ENCODE data around the gene COL4A6. TPM values are rescaled to one million over a fixed set of nuclear protein-coding genes. Genes with fewer than 3 reads are reported as not detected.

The COL4A6 gene
- total and polyA plus RNA-seq, 2 of the 4 experiments (the other 2 are of a cell fraction) = 0.36 to 0.74 TPM

DNA sequence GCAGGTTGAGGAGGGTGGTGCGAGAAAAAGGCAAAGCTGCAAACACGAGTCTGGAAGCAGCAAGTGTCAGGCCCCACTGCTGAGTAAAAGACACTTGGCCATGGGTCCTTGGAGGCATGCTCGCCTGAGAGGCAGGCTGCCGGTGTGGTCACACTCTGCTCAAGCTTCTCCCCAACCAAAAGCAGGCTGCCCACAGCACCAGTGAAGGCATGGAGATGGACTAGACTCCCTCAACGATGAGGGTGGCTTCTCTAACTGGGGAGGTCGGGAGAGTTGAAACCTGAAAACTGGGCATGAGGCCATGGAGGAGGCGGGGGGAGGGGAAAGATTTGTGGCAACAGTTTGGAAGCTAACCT is 260.1 kb downstream of the COL4A6 start:
- Histone ChIP-seq H2AFZ (replicated peaks; ENCODE audit: low read length, poor library complexity) (no peak overlapping the region), H2AK9ac (replicated peaks; ENCODE audit: low read depth, low read length, poor library complexity) (no peak overlapping the region), H2AK5ac (ENCODE audit: low read depth, low read length) (no peak overlapping the region), H3K27ac (ENCODE audit: insufficient read depth, low read length) (no peak overlapping the region), H3K36me3 (ENCODE audit: control insufficient read depth, insufficient read depth, low read length) (no peaks in the 10 kb centered on the region), H3K9ac (ENCODE audit: low read depth, low read length) (no peak overlapping the region), H3K4me2 (ENCODE audit: low read depth, low read length) (no peak overlapping the region), H2BK5ac (ENCODE audit: low read depth, low read length, poor library complexity, severe bottlenecking) (no peak overlapping the region), H2BK20ac (ENCODE audit: low read depth, low read length) (no peak overlapping the region), H4K8ac (ENCODE audit: low read depth in 2 of 2, low read length in 2 of 2) (no peak overlapping the region), H3K9me3 (ENCODE audit: control insufficient read depth, insufficient read depth, low read length) (no peaks in the 10 kb centered on the region), H4K5ac (ENCODE audit: low read depth, low read length) (no peak overlapping the region), H4K20me1 (ENCODE audit: insufficient read depth, low read length) (no peaks in the 10 kb centered on the region), H2BK15ac (ENCODE audit: low read depth, low read length) (no peak overlapping the region), H3K9me1 (ENCODE audit: insufficient read depth, low read length) (no peaks in the 10 kb centered on the region; the same call in none of the 2 replicates), H3K27me3 (ENCODE audit: control insufficient read depth, insufficient read depth, low read length) (peaks cover 29% of the 10 kb centered on the region), H3K4me1 (ENCODE audit: control insufficient read depth, insufficient read depth, low read length) (no peaks in the 10 kb centered on the region), H3K18ac (ENCODE audit: low read depth, low read length) (no peak overlapping the region), H3K4ac (ENCODE audit: low read depth, low read length) (no peak overlapping the region), H4K91ac (ENCODE audit: insufficient read depth, low read depth, low read length) (no peak overlapping the region), H2BK120ac (ENCODE audit: low read depth, low read length) (no peak overlapping the region), H3K4me3 (ENCODE audit: insufficient read depth, low read depth, low read length) (no peak overlapping the region), H3K14ac (replicated peaks; ENCODE audit: low read depth, low read length) (no peak overlapping the region), H3K23ac (ENCODE audit: low read depth, low read length) (no peak overlapping the region), H3K79me1 (ENCODE audit: low read depth in 1 of 2, low read length in 2 of 2) (no peaks in the 10 kb centered on the region), H3K56ac (ENCODE audit: extremely low read depth, insufficient read depth, low read length) (no peak overlapping the region)
- ATAC-seq (ENCODE audit: low read depth) (no peak), DNase-seq (no peak)
- TF ChIP-seq, protein P1, sequence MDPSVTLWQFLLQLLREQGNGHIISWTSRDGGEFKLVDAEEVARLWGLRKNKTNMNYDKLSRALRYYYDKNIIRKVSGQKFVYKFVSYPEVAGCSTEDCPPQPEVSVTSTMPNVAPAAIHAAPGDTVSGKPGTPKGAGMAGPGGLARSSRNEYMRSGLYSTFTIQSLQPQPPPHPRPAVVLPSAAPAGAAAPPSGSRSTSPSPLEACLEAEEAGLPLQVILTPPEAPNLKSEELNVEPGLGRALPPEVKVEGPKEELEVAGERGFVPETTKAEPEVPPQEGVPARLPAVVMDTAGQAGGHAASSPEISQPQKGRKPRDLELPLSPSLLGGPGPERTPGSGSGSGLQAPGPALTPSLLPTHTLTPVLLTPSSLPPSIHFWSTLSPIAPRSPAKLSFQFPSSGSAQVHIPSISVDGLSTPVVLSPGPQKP (IDR thresholded peaks at IDR 0.05; ENCODE audit: borderline replicate concordance, low read depth, low read length) = no peak
- TF ChIP-seq FOS (IDR thresholded peaks at IDR 0.05; ENCODE audit: low read depth, low read length) (no peak), RFX5 (IDR thresholded peaks at IDR 0.05; ENCODE audit: low read depth, low read length) (no peak), CHD1 (IDR thresholded peaks at IDR 0.05; ENCODE audit: low read depth, low read length) (no peak), POLR2A (IDR thresholded peaks at IDR 0.05; ENCODE audit: low read depth, low read length) (no peak), MAZ (IDR thresholded peaks at IDR 0.05; ENCODE audit: borderline replicate concordance, low read depth, low read length) (no peak), MXI1 (IDR thresholded peaks at IDR 0.05; ENCODE audit: borderline replicate concordance, low read depth, low read length) (no peak), CEBPB (IDR thresholded peaks at IDR 0.05; ENCODE audit: low read depth, low read length) (no peak)
- TF ChIP-seq, protein P2, sequence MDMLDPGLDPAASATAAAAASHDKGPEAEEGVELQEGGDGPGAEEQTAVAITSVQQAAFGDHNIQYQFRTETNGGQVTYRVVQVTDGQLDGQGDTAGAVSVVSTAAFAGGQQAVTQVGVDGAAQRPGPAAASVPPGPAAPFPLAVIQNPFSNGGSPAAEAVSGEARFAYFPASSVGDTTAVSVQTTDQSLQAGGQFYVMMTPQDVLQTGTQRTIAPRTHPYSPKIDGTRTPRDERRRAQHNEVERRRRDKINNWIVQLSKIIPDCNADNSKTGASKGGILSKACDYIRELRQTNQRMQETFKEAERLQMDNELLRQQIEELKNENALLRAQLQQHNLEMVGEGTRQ (IDR thresholded peaks at IDR 0.05; ENCODE audit: low read depth, low read length) = no peak
- WGBS, 2 experiments (ENCODE audit: extremely low coverage in 2 of 2, insufficient read length in 1 of 2) = 35% methylated on average over 3 of the region's 7 CpGs; no CpG with 5 or more reads in 1 of the 2 experiments
- in situ Hi-C loops (cut with MboI; ENCODE audit: low sequenced_read_pairs) (no loop called here), dilution Hi-C loops (cut with HindIII; ENCODE audit: low sequenced_read_pairs, unreplicated experiment) (no loop called here), intact Hi-C loops (cut with micrococcal nuclease) (no loop called here)
- ChIA-PET CTCF (no interaction called here), POLR2A (ENCODE audit: unreplicated experiment) (no interaction called here)
- BruUV-seq (replicated peaks) = no TSS peak
